ENCODE measurements around the gene ORAI3. TPM values are rescaled to one million over a fixed set of nuclear protein-coding genes. Genes with fewer than 3 reads are reported as not detected.

Gene ORAI3
- polyA plus RNA-seq, 1 donor from 2014 or later, result 7.3 TPM

GRCh38 chr16:30924913-30925631 lies 23.8 kb upstream of the ORAI3 start:
- peaks cover 11% of the 10 kb centered on the region for H3K79me2 ChIP-seq (replicated peaks; ENCODE audit: insufficient read depth, low read length)
- no peaks in the 10 kb centered on the region for H3K36me3 ChIP-seq (ENCODE audit: insufficient read depth, low read length)
- no peaks in the 10 kb centered on the region for H3F3A ChIP-seq (ENCODE audit: insufficient read depth, low read length, poor library complexity, severe bottlenecking)
- peak overlapping the region; percentile 87 for H3K4me3 ChIP-seq (ENCODE audit: low read length)
- H3K9ac ChIP-seq (ENCODE audit: low read length), result peak overlapping the region; percentile 88
- no peaks in the 10 kb centered on the region for H3K27me3 ChIP-seq (ENCODE audit: insufficient read depth, low read depth, low read length)
- no peaks in the 10 kb centered on the region for H3K9me3 ChIP-seq (ENCODE audit: low read length)
- peak overlapping the region; percentile 91 for H3K4me2 ChIP-seq (ENCODE audit: low read length)
- H4K20me1 ChIP-seq (ENCODE audit: insufficient read depth), result no peaks in the 10 kb centered on the region
- TF ChIP-seq MXI1 (conservative IDR thresholded peaks at IDR 0.05; ENCODE audit: poor library complexity, severe bottlenecking), result no peak
- no peak for TF ChIP-seq CTCF (IDR thresholded peaks at IDR 0.05; ENCODE audit: poor library complexity, severe bottlenecking)
- TF ChIP-seq RAD21 (conservative IDR thresholded peaks at IDR 0.05), result no peak
- TF ChIP-seq EZH2 (IDR thresholded peaks at IDR 0.05; ENCODE audit: borderline replicate concordance, insufficient read depth, low read length, poor library complexity, severe bottlenecking), result no peak
- no peak for TF ChIP-seq EP300 (conservative IDR thresholded peaks at IDR 0.05; ENCODE audit: poor library complexity, severe bottlenecking)
- TF ChIP-seq POLR2AphosphoS5 (IDR thresholded peaks at IDR 0.05), result no peak
- TF ChIP-seq REST (IDR thresholded peaks at IDR 0.05; ENCODE audit: borderline replicate concordance), result no peak
- no peak overlapping the region for H2AFZ ChIP-seq (ENCODE audit: low read depth, low read length)
- H3K9me2 ChIP-seq (ENCODE audit: insufficient read depth, low read length), result no peaks in the 10 kb centered on the region
- peak overlapping the region; percentile 95 for H3K27ac ChIP-seq (ENCODE audit: low read length)

GRCh38 chr16:30925632-30925987 lies 23.3 kb upstream of the ORAI3 start:
- Histone ChIP-seq H3K4me3 (ENCODE audit: low read length) (peak overlapping the region; percentile 87), H4K20me1 (ENCODE audit: insufficient read depth) (no peaks in the 10 kb centered on the region), H3K27me3 (ENCODE audit: insufficient read depth, low read depth, low read length) (no peaks in the 10 kb centered on the region), H3K9me2 (ENCODE audit: insufficient read depth, low read length) (no peaks in the 10 kb centered on the region), H3K79me2 (replicated peaks; ENCODE audit: insufficient read depth, low read length) (peaks cover 11% of the 10 kb centered on the region), H3K9me3 (ENCODE audit: low read length) (no peaks in the 10 kb centered on the region), H3K36me3 (ENCODE audit: insufficient read depth, low read length) (no peaks in the 10 kb centered on the region), H3K27ac (ENCODE audit: low read length) (no peak overlapping the region), H3K9ac (ENCODE audit: low read length) (peak overlapping the region; percentile 88), H2AFZ (ENCODE audit: low read depth, low read length) (no peak overlapping the region), H3K4me2 (ENCODE audit: low read length) (no peak overlapping the region), H3F3A (ENCODE audit: insufficient read depth, low read length, poor library complexity, severe bottlenecking) (no peaks in the 10 kb centered on the region)
- no peak for TF ChIP-seq EZH2 (IDR thresholded peaks at IDR 0.05; ENCODE audit: borderline replicate concordance, insufficient read depth, low read length, poor library complexity, severe bottlenecking)
